T-cell (primary cell): ENCODE data around the gene PREX1. TPM values are rescaled to one million over a fixed set of nuclear protein-coding genes. Genes with fewer than 3 reads are reported as not detected.

Experiments
- ATAC-seq, 4 experiments: fragments of 200-7000 bp in 3 of 4; fragments of 150-1000 bp in 1 of 4; cut with Tn5 transposase; replicated peaks in 1 of 4; 1 replicate in 3 of 4; 2 replicates in 1 of 4; pipeline ENCODE4 v1.10.0; 2021; ENCODE audit warnings: moderate library complexity in 3 of 4, mild to moderate bottlenecking in 2 of 4, moderate number of reproducible peaks in 1 of 4
- CTCF ChIA-PET, 2 donors: fragments of 300-600 bp; sonication (Branson Sonifier 250); formaldehyde crosslinking; loops; one replicate each; lab custom pipeline; 2022; ENCODE audit warnings: antibody characterized with exemption in 2 of 2; lab: Charles Lee
- POLR2A ChIA-PET, 2 donors: fragments of 300-600 bp; sonication (Branson Sonifier 250); formaldehyde crosslinking; loops; one replicate each; lab custom pipeline; 2022; ENCODE audit warnings: antibody characterized with exemption in 2 of 2; lab: Charles Lee
- DNase-seq, 35 experiments: peaks; one replicate each; pipeline versions ENCODE4 v3.0.0 to v3.0.0-alpha.2; 2013 to 2023
- H3K27ac ChIP-seq: one replicate; pipeline ENCODE4 v1.5.1; 2013; ENCODE audit warnings: low read length
- H3K27me3 ChIP-seq, 2 experiments: replicated peaks in 1 of 2; 1 replicate in 1 of 2; 2 replicates in 1 of 2; pipeline versions ENCODE4 v1.6.1 to v1.7.0; 2013; ENCODE audit warnings: low read length in 1 of 2, mixed read lengths in 1 of 2; ENCODE audit not compliant: control insufficient read depth in 2 of 2, insufficient read depth in 2 of 2; ENCODE audit errors: extremely low read depth in 1 of 2
- H3K36me3 ChIP-seq, 2 donors: 1 replicate in 1 of 2; 2 replicates in 1 of 2; pipeline versions ENCODE4 v1.6.1 to v1.7.0; 2013; ENCODE audit warnings: low read length in 1 of 2; ENCODE audit not compliant: control insufficient read depth in 2 of 2, insufficient read depth in 1 of 2; ENCODE audit errors: extremely low read depth in 1 of 2
- H3K4me1 ChIP-seq, 2 experiments: 1 replicate in 1 of 2; 2 replicates in 1 of 2; pipeline versions ENCODE4 v1.6.1 to v1.7.0; 2013; ENCODE audit warnings: low read length in 2 of 2, mixed read lengths in 1 of 2; ENCODE audit not compliant: insufficient read depth in 2 of 2, control insufficient read depth in 1 of 2; ENCODE audit errors: extremely low read depth in 1 of 2
- H3K4me3 ChIP-seq, 2 donors: 1 replicate in 1 of 2; 2 replicates in 1 of 2; pipeline versions ENCODE4 v1.5.1 to v1.7.0; 2013; ENCODE audit warnings: mild to moderate bottlenecking in 2 of 2, low read length in 1 of 2, moderate library complexity in 1 of 2; ENCODE audit not compliant: control insufficient read depth in 1 of 2; ENCODE audit errors: extremely low read depth in 1 of 2
- H3K9me3 ChIP-seq: 2 replicates; pipeline ENCODE4 v1.7.0; 2013
- H3K27ac Mint-ChIP-seq, 2 donors: one replicate each; pipeline ENCODE4 v1.8.0; 2020 to 2021; ENCODE audit warnings: mild to moderate bottlenecking in 2 of 2, mixed read lengths in 2 of 2
- H3K27me3 Mint-ChIP-seq, 2 donors: one replicate each; pipeline ENCODE4 v1.8.0; 2021 to 2022; ENCODE audit warnings: mixed read lengths in 2 of 2
- H3K36me3 Mint-ChIP-seq: one replicate; pipeline ENCODE4 v1.8.0; 2021; ENCODE audit warnings: mixed read lengths
- H3K4me1 Mint-ChIP-seq, 3 donors: one replicate each; pipeline ENCODE4 v1.8.0; 2020 to 2022; ENCODE audit warnings: mixed read lengths in 3 of 3, mild to moderate bottlenecking in 1 of 3
- H3K4me3 Mint-ChIP-seq, 3 donors: one replicate each; pipeline ENCODE4 v1.8.0; 2020 to 2022; ENCODE audit warnings: mild to moderate bottlenecking in 3 of 3, mixed read lengths in 3 of 3, moderate library complexity in 3 of 3
- H3K9me3 Mint-ChIP-seq, 3 donors: one replicate each; pipeline ENCODE4 v1.8.0; 2020 to 2022; ENCODE audit warnings: mixed read lengths in 3 of 3
- WGBS: methylation state at CpG from one replicate; pipeline ENCODE4 v1.1.5; 2013; ENCODE audit warnings: missing lambda C conversion rate; ENCODE audit not compliant: insufficient coverage; 5-methylcytosine and 5-hydroxymethylcytosine counted together
- total RNA-seq, 35 experiments: library from RNA in 6 of 35; stranded (reverse) in 6 of 35; fragments of 120-200 nt in 1 of 35; gene quantifications; one replicate each; pipeline versions ENCODE4 v1.2.1 to v1.2.4 and lab custom pipeline; 2013 to 2026

PREX1 gene
- total RNA-seq, 5 donors from 2014 or later (not counting 1 experiment from before 2014, with no cell fraction given): 99.2 to 181 (median 137) TPM

- no peak for DNase-seq
- no peaks in the 10 kb centered on the region for H3K36me3 ChIP-seq
- Mint-ChIP-seq H3K9me3 (no peaks in the 10 kb centered on the region), H3K4me3 (no peak overlapping the region), H3K4me1 (peaks cover 4 to 5% (median 4%) of the 10 kb centered on the region in 3 donors), H3K27me3 (peaks cover 0 to 5% of the 10 kb centered on the region in 2 donors), H3K36me3 (no peaks in the 10 kb centered on the region), H3K27ac (no peak overlapping the region)
- 96% methylated on average over 3 of the region's 3 CpGs for WGBS
- peaks cover 0 to 2% of the 10 kb centered on the region in 2 experiments for H3K4me1 ChIP-seq
- peaks cover 0 to 4% of the 10 kb centered on the region in 2 experiments for H3K27me3 ChIP-seq
- H3K9me3 ChIP-seq: no peaks in the 10 kb centered on the region
- no peak for ATAC-seq
- no peak overlapping the region for H3K4me3 ChIP-seq
- ChIA-PET CTCF (no interaction called here), POLR2A (no interaction called here)
- no peak overlapping the region for H3K27ac ChIP-seq
These were observed 211.9 kb downstream of the PREX1 start for GRCh38 chr20:48615871-48616270.

- WGBS: 90% methylated on average over 3 of the region's 12 CpGs
- H3K4me1 Mint-ChIP-seq: peaks cover 0 to 8% (median 0%) of the 10 kb centered on the region in 3 donors
- POLR2A ChIA-PET: no interaction called here
- DNase-seq: no peak
- no peaks in the 10 kb centered on the region for H3K9me3 Mint-ChIP-seq
- peaks cover 0 to 3% of the 10 kb centered on the region in 2 experiments for H3K27me3 ChIP-seq
- CTCF ChIA-PET: no interaction called here
- no peak overlapping the region for H3K27ac Mint-ChIP-seq
- H3K36me3 ChIP-seq: no peaks in the 10 kb centered on the region
- H3K27me3 Mint-ChIP-seq: peaks cover 0 to 5% of the 10 kb centered on the region in 2 donors
- H3K4me3 ChIP-seq: no peak overlapping the region
- H3K27ac ChIP-seq: no peak overlapping the region
- ATAC-seq: no peak
- H3K9me3 ChIP-seq: no peaks in the 10 kb centered on the region
- no peaks in the 10 kb centered on the region for H3K4me1 ChIP-seq
- no peak overlapping the region for H3K4me3 Mint-ChIP-seq
- no peaks in the 10 kb centered on the region for H3K36me3 Mint-ChIP-seq
These were observed 213.1 kb downstream of the PREX1 start for GRCh38 chr20:48614593-48615274.

DNA sequence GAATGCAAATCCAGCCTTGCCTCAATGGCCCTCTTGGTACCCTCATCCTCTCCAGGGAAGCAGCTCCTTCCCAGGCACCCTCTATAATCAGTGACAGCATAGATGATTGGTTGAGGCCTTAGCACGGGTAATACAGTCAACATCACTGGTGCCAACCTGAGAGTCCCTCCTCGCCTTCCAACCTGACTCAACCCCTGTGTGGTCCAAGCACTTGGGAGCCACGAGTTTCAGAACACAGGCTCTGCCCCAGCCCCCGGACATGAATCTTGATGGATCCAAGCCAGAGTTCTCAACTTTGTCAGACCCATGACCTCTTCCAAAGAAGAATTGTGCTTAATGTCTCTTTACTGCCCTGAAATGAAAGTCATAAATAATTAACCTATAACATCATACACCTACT, 213.9 kb downstream of the PREX1 start:
- Histone ChIP-seq H3K4me3 (no peak overlapping the region), H3K27me3 (no peaks in the 10 kb centered on the region), H3K4me1 (no peaks in the 10 kb centered on the region), H3K9me3 (no peaks in the 10 kb centered on the region), H3K36me3 (no peaks in the 10 kb centered on the region), H3K27ac (no peak overlapping the region)
- DNase-seq (peak in 1 of 35 experiments; percentile 5), ATAC-seq (no peak)
- ChIA-PET POLR2A (no interaction called here), CTCF (interaction anchor here in 1 of 2 donors (0.5 kb wide), 1 partner anchor 281 kb away, joined by 4 read pairs; no protein-coding TSS in a partner anchor)
- no peak overlapping the region for H3K27ac Mint-ChIP-seq
- WGBS: 71% methylated on average over 3 of the region's 4 CpGs
- no peaks in the 10 kb centered on the region for H3K36me3 Mint-ChIP-seq
- peaks cover 0 to 5% of the 10 kb centered on the region in 2 donors for H3K27me3 Mint-ChIP-seq
- peaks cover 0 to 13% (median 0%) of the 10 kb centered on the region in 3 donors for H3K4me1 Mint-ChIP-seq
- no peak overlapping the region for H3K4me3 Mint-ChIP-seq
- H3K9me3 Mint-ChIP-seq: no peaks in the 10 kb centered on the region

DNA sequence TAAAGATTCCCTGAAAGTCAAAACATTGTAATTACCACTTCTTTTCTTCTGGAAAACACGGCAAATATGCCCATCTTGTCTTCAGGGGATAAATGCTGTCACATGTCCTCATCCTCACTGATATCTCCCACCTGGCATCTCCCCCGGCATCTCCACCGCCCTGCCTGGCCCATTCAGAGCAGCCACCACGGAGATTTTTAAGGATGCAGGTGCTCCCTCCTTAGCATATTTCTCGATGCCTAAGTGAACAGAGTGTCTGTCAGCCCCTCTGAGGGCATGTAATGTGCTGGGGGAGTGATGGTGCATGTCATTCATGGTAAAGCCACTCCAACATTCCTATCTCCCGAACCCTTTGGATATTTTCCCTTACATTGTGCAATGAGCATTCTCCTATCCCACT, 215.5 kb downstream of the PREX1 start:
- Histone ChIP-seq H3K4me1 (no peaks in the 10 kb centered on the region), H3K36me3 (no peaks in the 10 kb centered on the region), H3K27me3 (no peaks in the 10 kb centered on the region), H3K4me3 (no peak overlapping the region), H3K9me3 (no peaks in the 10 kb centered on the region), H3K27ac (no peak overlapping the region)
- POLR2A ChIA-PET: no interaction called here
- Mint-ChIP-seq H3K27me3 (peaks cover 0 to 5% of the 10 kb centered on the region in 2 donors), H3K36me3 (no peaks in the 10 kb centered on the region), H3K9me3 (no peaks in the 10 kb centered on the region), H3K4me1 (peaks cover 0 to 13% (median 0%) of the 10 kb centered on the region in 3 donors), H3K4me3 (no peak overlapping the region), H3K27ac (no peak overlapping the region)
- no peak for DNase-seq
- CTCF ChIA-PET: no interaction called here
- 83% methylated on average over 1 of the region's 6 CpGs for WGBS
- no peak for ATAC-seq

GRCh38 chr20:48610996-48611395, 216.8 kb downstream of the PREX1 start:
- H3K9me3 ChIP-seq: no peaks in the 10 kb centered on the region
- CTCF ChIA-PET: interaction anchor here in 1 of 2 donors (0.6 kb wide), 1 partner anchor 992 kb away, joined by 3 read pairs; no protein-coding TSS in a partner anchor
- ATAC-seq: no peak
- no CpG with 5 or more reads among the region's 4 CpGs for WGBS
- no peak for DNase-seq
- Mint-ChIP-seq H3K9me3 (no peaks in the 10 kb centered on the region), H3K27me3 (peaks cover 0 to 5% of the 10 kb centered on the region in 2 donors), H3K27ac (no peak overlapping the region), H3K4me1 (peaks cover 0 to 13% (median 0%) of the 10 kb centered on the region in 3 donors), H3K36me3 (no peaks in the 10 kb centered on the region), H3K4me3 (no peak overlapping the region)
- no peak overlapping the region for H3K27ac ChIP-seq
- no peak overlapping the region for H3K4me3 ChIP-seq
- POLR2A ChIA-PET: interaction anchor here in 1 of 2 donors (0.9 kb wide), 1 partner anchor 29 kb away, joined by 3 read pairs; no protein-coding TSS in a partner anchor
- H3K4me1 ChIP-seq: no peaks in the 10 kb centered on the region
- H3K36me3 ChIP-seq: no peaks in the 10 kb centered on the region
- peaks cover 0 to 6% of the 10 kb centered on the region in 2 experiments for H3K27me3 ChIP-seq

DNA sequence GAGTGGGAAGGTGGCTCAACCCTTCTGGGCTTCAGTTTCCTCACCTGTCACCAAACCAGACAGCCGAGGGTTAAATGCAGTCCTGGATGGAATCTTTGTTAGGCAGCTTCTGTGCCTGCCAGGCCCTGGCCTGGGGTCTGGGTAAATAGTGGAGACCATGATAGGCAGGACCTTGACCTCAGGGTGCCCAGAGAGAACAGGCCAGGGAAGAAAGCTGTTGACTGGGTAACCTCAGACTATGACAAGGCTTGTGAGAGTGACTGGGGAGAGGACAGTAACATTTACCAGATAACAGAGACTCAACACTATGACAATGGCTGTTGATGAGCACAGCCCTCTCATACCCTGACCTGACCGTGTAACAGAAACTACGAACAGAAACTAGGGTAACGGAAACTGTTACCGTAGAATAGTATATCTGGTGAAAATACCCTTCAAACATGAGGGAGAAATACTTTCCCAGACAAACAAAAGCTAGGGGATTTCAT, 218.3 kb downstream of the PREX1 start:
- Histone ChIP-seq H3K27ac (no peak overlapping the region), H3K36me3 (no peaks in the 10 kb centered on the region), H3K4me3 (no peak overlapping the region), H3K4me1 (no peaks in the 10 kb centered on the region), H3K27me3 (peaks cover 0 to 13% of the 10 kb centered on the region in 2 experiments), H3K9me3 (no peaks in the 10 kb centered on the region)
- ChIA-PET CTCF (no interaction called here), POLR2A (no interaction called here)
- Mint-ChIP-seq H3K27ac (no peak overlapping the region), H3K4me3 (no peak overlapping the region), H3K27me3 (peaks cover 0 to 5% of the 10 kb centered on the region in 2 donors), H3K4me1 (peaks cover 0 to 13% (median 0%) of the 10 kb centered on the region in 3 donors), H3K9me3 (no peaks in the 10 kb centered on the region), H3K36me3 (no peaks in the 10 kb centered on the region)
- no peak for DNase-seq
- no CpG with 5 or more reads among the region's 5 CpGs for WGBS
- ATAC-seq: peak in 1 of 4 experiments; percentile 13
